NK-92 (cell line): ENCODE data around the gene RPLP1.

Experiments
- DNase-seq: peaks from one replicate; lab custom pipeline; 2025; ENCODE audit not compliant: unreplicated experiment; lab: John Stamatoyannopoulos, UW

The RPLP1 gene

GRCh38 chr15:69468241-69469121, 15.9 kb downstream of the RPLP1 start:
- DNase-seq: peak; percentile 38

GRCh38 chr15:69469467-69470201, 17.0 kb downstream of the RPLP1 start:
- no peak for DNase-seq

GRCh38 chr15:69472046-69472445, 19.4 kb downstream of the RPLP1 start:
- DNase-seq: no peak

GRCh38 chr15:69472562-69472961, 19.9 kb downstream of the RPLP1 start:
- DNase-seq: no peak

- DNase-seq: no peak
Observed at GRCh38 chr15:69474291-69474690, 21.7 kb downstream of the RPLP1 start.

GRCh38 chr15:69474846-69475455, 22.3 kb downstream of the RPLP1 start:
- no peak for DNase-seq

- no peak for DNase-seq
Observed at GRCh38 chr15:69475769-69476358, 23.2 kb downstream of the RPLP1 start.

- DNase-seq: no peak
Observed at GRCh38 chr15:69476704-69477473, 24.3 kb downstream of the RPLP1 start.

GRCh38 chr15:69478259-69478781, 25.7 kb downstream of the RPLP1 start:
- no peak for DNase-seq

- no peak for DNase-seq
Observed at GRCh38 chr15:69479081-69479480, 26.5 kb downstream of the RPLP1 start.

GRCh38 chr15:69479971-69480370, 27.4 kb downstream of the RPLP1 start:
- no peak for DNase-seq

- no peak for DNase-seq
Observed at GRCh38 chr15:69480932-69481331, 28.3 kb downstream of the RPLP1 start.

- DNase-seq: no peak
Observed at GRCh38 chr15:69482686-69483256, 30.2 kb downstream of the RPLP1 start.

- DNase-seq: no peak
Observed at GRCh38 chr15:69484837-69485236, 32.2 kb downstream of the RPLP1 start.

- no peak for DNase-seq
Observed at GRCh38 chr15:69486481-69487110, 34.0 kb downstream of the RPLP1 start.

- no peak for DNase-seq
Observed at GRCh38 chr15:69489073-69489571, 36.5 kb downstream of the RPLP1 start.

- no peak for DNase-seq
Observed at GRCh38 chr15:69490356-69491037, 37.9 kb downstream of the RPLP1 start.

GRCh38 chr15:69491038-69491505, 38.5 kb downstream of the RPLP1 start:
- DNase-seq: no peak

GRCh38 chr15:69493406-69493805, 40.8 kb downstream of the RPLP1 start:
- DNase-seq: no peak
